HepG2 (cell line): ENCODE data around the gene FN1. TPM values are rescaled to one million over a fixed set of nuclear protein-coding genes. Genes with fewer than 3 reads are reported as not detected.

ENCODE experiments used
- AGO2 ChIP-seq: fragments of 200-400 bp; formaldehyde crosslinking; optimal IDR thresholded peaks from 2 replicates; pipeline ENCODE3; 2017; ENCODE audit warnings: mild to moderate bottlenecking, low read depth, low read length, moderate library complexity
- RBFOX2 ChIP-seq: fragments of 200-400 bp; formaldehyde crosslinking; IDR thresholded peaks from 2 replicates; pipeline ENCODE4 v1.6.1; 2017; ENCODE audit warnings: low read depth, mild to moderate bottlenecking, low read length
- SALL1 ChIP-seq: sonication (generic); formaldehyde crosslinking; IDR thresholded peaks from 2 replicates; pipeline ENCODE4 v1.8.0; 2022; ENCODE audit warnings: mild to moderate bottlenecking, missing genetic modification reagents
- SKI ChIP-seq: fragments of 450-650 bp; IDR thresholded peaks from one replicate; pipeline ENCODE4 v1.6.1; 2018; ENCODE audit warnings: mild to moderate bottlenecking; ENCODE audit not compliant: partially characterized antibody
- ZFYVE20 ChIP-seq: sonication (generic); formaldehyde crosslinking; IDR thresholded peaks from 2 replicates; pipeline ENCODE4 v1.8.0; 2023; ENCODE audit warnings: low read depth, mild to moderate bottlenecking, moderate library complexity, missing genetic modification reagents, borderline replicate concordance
- ZNF572 ChIP-seq: sonication (generic); formaldehyde crosslinking; IDR thresholded peaks from 2 replicates; pipeline ENCODE4 v1.5.1; 2020; ENCODE audit warnings: mild to moderate bottlenecking, missing genetic modification reagents
- ZNF672 ChIP-seq: sonication (generic); formaldehyde crosslinking; IDR thresholded peaks from 2 replicates; pipeline ENCODE4 v1.8.1; 2022; ENCODE audit warnings: missing genetic modification reagents
- ZNF891 ChIP-seq: sonication (generic); formaldehyde crosslinking; IDR thresholded peaks from 2 replicates; pipeline ENCODE4 v1.5.0; 2020; ENCODE audit warnings: mild to moderate bottlenecking, missing genetic modification reagents
- polyA plus RNA-seq, 8 experiments: library from polyadenylated mRNA; depleted of rRNA in 3 of 8; stranded (reverse) in 7 of 8; unstranded in 1 of 8; fragments of >200 nt; fragmentation: Illumina TruSeq in 4 of 8; extraction: Trizol in 4 of 8; gene quantifications; 2 replicates each; pipeline versions ENCODE4 v1.2.1 to v1.2.3, GENCODE V29; 2011 to 2016; ENCODE audit warnings: low read depth in 4 of 8, missing spikeins in 1 of 8, mixed read lengths in 1 of 8; ENCODE audit not compliant: insufficient read depth in 1 of 8
- total RNA-seq, 5 experiments: library from RNA; depleted of rRNA; stranded (reverse); fragments of >200 nt; fragmentation: Illumina TruSeq; extraction: Trizol; gene quantifications; 2 replicates each; pipeline ENCODE4 v1.2.3, GENCODE V29; 2016; ENCODE audit warnings: low read depth in 1 of 5
- TF ChIP-seq, protein P1 (sequence below): sonication (generic); formaldehyde crosslinking; IDR thresholded peaks from 2 replicates; pipeline ENCODE4 v1.4.0; 2020; ENCODE audit warnings: missing genetic modification reagents
- TF ChIP-seq, protein P2 (sequence below): IDR thresholded peaks from 2 replicates; pipeline ENCODE4 v1.6.1; 2016; ENCODE audit warnings: missing compliant biosample characterization, missing genetic modification reagents, borderline replicate concordance

Gene FN1
- total and polyA plus RNA-seq, 2 of the 13 experiments (the other 11 are each of a cell fraction or from before 2014, with no cell fraction given), result 1,847 to 6,471 TPM

- TF ChIP-seq, protein P1, sequence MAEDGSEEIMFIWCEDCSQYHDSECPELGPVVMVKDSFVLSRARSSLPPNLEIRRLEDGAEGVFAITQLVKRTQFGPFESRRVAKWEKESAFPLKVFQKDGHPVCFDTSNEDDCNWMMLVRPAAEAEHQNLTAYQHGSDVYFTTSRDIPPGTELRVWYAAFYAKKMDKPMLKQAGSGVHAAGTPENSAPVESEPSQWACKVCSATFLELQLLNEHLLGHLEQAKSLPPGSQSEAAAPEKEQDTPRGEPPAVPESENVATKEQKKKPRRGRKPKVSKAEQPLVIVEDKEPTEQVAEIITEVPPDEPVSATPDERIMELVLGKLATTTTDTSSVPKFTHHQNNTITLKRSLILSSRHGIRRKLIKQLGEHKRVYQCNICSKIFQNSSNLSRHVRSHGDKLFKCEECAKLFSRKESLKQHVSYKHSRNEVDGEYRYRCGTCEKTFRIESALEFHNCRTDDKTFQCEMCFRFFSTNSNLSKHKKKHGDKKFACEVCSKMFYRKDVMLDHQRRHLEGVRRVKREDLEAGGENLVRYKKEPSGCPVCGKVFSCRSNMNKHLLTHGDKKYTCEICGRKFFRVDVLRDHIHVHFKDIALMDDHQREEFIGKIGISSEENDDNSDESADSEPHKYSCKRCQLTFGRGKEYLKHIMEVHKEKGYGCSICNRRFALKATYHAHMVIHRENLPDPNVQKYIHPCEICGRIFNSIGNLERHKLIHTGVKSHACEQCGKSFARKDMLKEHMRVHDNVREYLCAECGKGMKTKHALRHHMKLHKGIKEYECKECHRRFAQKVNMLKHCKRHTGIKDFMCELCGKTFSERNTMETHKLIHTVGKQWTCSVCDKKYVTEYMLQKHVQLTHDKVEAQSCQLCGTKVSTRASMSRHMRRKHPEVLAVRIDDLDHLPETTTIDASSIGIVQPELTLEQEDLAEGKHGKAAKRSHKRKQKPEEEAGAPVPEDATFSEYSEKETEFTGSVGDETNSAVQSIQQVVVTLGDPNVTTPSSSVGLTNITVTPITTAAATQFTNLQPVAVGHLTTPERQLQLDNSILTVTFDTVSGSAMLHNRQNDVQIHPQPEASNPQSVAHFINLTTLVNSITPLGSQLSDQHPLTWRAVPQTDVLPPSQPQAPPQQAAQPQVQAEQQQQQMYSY (CRISPR knock-in tag), result no peak
- TF ChIP-seq SALL1 (CRISPR knock-in tag) (no peak), ZFYVE20 (CRISPR knock-in tag) (no peak), ZNF672 (CRISPR knock-in tag) (no peak), AGO2 (peak; percentile 7), SKI (no peak), ZNF891 (CRISPR knock-in tag) (no peak), ZNF572 (CRISPR knock-in tag) (no peak), RBFOX2 (no peak)
- TF ChIP-seq, protein P2, sequence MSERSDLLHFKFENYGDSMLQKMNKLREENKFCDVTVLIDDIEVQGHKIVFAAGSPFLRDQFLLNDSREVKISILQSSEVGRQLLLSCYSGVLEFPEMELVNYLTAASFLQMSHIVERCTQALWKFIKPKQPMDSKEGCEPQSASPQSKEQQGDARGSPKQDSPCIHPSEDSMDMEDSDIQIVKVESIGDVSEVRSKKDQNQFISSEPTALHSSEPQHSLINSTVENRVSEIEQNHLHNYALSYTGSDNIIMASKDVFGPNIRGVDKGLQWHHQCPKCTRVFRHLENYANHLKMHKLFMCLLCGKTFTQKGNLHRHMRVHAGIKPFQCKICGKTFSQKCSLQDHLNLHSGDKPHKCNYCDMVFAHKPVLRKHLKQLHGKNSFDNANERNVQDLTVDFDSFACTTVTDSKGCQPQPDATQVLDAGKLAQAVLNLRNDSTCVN (CRISPR knock-in tag), result no peak
Observed at GRCh38 chr2:215374002-215374401, 61.9 kb downstream of the FN1 start (continued).
